GM21723 (cell line): ENCODE results near the gene AKAP1.

Experiments
- ATAC-seq: cut with Tn5 transposase; IDR thresholded peaks from one replicate; pipeline ENCODE4 v1.9.1; 2021; ENCODE audit warnings: mild to moderate bottlenecking, moderate library complexity; ENCODE audit not compliant: unreplicated experiment

AKAP1 gene, protein sequence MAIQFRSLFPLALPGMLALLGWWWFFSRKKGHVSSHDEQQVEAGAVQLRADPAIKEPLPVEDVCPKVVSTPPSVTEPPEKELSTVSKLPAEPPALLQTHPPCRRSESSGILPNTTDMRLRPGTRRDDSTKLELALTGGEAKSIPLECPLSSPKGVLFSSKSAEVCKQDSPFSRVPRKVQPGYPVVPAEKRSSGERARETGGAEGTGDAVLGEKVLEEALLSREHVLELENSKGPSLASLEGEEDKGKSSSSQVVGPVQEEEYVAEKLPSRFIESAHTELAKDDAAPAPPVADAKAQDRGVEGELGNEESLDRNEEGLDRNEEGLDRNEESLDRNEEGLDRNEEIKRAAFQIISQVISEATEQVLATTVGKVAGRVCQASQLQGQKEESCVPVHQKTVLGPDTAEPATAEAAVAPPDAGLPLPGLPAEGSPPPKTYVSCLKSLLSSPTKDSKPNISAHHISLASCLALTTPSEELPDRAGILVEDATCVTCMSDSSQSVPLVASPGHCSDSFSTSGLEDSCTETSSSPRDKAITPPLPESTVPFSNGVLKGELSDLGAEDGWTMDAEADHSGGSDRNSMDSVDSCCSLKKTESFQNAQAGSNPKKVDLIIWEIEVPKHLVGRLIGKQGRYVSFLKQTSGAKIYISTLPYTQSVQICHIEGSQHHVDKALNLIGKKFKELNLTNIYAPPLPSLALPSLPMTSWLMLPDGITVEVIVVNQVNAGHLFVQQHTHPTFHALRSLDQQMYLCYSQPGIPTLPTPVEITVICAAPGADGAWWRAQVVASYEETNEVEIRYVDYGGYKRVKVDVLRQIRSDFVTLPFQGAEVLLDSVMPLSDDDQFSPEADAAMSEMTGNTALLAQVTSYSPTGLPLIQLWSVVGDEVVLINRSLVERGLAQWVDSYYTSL

DNA sequence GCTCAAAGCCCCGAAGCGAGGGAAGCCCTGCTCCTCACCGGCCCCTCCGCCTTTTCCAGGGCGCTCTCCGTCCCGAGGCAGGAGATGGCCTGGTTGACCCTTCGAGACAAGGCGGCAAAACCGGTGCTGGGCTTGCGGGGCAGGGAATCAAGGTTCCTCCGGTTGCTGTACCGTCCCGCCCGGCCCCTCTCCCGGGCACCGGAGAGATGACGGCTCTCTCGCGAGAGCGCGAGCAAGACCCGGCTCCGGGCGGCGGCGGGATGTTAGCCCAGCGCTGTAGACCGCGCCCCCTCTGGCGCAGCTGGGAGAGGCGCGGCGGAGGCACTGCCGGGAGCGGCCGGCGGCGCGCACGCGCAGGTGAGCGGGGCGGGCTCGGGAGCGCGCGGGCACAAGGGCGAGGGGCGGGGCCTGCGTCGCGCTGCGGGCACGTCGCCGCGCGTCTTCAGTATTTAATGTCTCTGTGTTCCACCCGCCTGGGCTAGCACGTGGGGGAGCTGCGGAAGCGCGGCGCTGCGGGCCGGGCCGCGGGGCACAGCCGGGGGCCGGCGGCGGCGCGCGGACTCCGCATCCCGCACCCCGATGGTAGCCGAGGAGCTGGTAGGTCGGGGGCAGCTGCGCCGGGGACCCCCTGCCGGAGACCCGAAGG, at the start of gene AKAP1:
Gene AKAP1 (plus strand): TSS at position 445 of the 646 bp plus-strand sequence. CDS start 20,219 bp downstream, outside the sequence.
- peak; percentile 85 for ATAC-seq

DNA sequence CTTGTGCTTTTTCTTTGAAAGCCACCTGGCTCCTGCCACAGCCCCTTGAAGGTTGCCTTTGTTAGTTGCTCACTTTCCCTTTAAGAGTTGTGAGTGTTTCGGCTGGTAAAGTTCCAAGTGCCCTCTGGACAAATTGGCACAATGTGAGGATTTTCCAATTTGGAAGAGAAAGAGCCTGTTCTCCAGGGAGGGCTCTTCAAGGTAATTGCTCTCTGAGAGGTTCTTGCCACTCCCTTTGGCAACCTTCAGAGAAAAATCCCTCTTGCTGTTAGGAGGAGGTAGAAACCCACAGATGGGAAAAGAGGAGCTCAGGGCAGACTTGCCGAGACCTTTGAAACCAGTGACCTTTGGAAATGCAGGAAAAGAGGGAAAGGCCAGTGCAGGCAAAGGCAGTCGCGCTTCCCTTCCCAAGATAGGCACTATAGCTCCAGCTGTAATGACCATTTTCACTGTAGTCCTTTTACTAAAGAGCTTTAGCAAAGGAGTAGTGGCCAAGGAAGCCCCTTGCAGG, 49.0 kb upstream of the AKAP1 start:
- no peak for ATAC-seq

DNA sequence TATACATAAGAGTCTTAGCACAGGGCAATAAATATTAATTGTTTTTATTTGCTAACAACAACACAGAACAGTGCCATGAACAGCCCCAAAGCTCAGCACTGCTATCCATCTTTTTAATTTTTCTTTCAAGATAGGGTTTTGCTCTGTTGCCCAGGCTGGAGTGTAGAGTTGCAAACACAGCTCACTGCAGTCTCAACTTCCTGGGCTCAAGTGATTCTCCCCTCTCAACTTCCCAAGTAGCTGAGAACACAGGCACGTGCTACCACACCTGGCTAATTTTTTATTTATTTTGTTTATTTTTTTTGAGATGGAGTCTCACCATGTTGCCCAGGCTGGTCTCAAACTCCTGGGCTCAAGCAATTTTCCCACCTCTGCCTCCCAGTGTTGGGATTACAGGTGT, 47.6 kb upstream of the AKAP1 start:
- ATAC-seq = no peak

DNA sequence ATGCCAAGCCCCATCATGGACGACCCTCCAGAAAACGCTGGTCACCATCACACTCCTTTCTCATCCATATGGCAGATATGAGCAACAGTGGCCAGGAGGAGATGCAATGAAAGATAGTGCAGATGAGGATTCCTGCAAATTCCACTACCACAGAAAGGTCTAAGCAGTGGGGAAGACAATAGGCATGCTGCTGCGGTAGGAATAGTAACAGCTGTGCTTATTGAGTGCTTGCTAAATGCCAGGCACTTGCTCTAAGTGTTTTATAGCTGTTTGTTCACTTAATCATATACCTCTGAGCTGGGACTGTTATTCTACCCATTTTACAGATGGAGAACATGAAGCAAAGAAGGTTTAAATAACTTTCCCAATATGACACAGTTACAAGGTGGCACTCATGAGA, 46.6 kb upstream of the AKAP1 start:
- ATAC-seq = no peak

DNA sequence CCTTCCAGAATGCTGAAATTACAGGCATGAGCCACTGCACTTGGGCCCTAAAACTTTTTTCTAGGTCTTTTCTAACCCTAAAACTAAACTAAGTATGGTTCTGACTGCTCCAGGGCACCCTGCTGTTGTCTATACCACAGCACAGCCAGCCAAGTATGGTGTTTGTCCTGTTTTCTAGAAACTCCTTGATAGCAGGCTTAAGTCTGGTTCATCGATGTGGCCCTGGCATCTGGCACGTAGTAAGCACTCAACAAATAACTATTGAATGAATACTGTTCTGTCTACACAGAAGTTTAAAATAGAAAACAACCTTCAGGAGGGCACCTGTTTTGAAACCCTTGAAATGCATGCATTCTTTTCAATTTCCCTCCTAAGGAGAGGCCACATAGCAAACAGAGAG, 44.5 kb upstream of the AKAP1 start:
- no peak for ATAC-seq

DNA sequence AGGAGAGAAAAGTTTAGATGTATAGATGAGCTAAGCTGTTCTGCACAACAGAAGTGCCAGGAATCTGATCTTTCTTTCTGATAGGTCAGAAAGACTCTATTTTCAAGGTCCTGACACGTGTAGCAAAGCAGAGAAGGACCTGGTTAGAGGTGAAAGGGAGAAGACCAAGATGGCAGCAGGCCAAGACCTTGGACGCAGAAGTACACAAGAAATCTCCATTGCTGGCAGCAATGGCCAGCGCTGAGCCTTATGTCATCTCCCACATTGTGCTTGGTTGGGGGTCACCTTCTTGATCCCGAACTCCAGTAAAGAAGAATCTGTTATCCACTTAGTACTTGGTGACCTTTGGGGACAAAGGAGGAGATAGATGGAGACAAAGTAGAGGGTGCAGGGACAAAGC, 41.8 kb upstream of the AKAP1 start:
- no peak for ATAC-seq

DNA sequence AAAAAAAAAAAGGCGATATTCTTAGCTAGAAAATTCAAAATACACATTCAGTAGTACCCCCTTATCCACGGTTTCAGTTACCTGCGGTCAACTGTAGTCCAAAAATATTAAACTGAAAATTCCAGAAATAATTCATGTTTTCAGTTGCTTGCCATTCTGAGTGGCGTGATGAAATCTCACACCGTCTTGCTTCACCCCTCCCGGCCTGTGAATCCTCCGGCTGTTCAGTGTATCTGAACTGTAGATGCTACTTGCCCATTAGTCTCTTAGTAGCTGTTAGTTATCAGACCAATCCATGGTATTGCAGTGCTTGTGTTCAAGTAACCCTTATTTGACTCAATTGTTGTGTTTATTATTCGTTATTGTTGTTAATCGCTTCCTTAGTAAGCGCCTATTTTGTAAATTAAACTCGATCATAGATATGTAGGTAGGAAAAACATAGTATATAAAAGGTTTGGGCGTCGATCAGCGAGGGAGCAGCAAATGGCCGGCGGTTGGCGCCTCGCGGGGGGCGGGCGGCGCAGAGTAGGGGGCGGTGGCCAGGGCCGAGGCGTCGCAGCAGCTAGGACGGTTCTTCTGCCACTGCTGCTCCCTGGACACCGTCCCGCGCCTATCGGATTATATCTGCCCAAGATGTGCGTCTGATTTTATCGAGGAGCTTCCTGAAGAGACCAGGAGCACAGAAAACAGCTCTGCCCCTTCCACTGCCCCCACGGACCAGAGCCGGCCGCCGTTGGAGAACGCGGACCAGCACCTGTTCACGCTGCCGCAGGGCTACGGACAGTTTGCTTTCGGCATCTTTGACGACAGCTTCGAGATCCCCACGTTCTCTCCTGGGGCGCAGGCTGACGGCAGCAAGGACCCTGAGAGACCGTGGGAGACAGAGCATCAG, 39.8 kb upstream of the AKAP1 start:
- ATAC-seq = no peak

DNA sequence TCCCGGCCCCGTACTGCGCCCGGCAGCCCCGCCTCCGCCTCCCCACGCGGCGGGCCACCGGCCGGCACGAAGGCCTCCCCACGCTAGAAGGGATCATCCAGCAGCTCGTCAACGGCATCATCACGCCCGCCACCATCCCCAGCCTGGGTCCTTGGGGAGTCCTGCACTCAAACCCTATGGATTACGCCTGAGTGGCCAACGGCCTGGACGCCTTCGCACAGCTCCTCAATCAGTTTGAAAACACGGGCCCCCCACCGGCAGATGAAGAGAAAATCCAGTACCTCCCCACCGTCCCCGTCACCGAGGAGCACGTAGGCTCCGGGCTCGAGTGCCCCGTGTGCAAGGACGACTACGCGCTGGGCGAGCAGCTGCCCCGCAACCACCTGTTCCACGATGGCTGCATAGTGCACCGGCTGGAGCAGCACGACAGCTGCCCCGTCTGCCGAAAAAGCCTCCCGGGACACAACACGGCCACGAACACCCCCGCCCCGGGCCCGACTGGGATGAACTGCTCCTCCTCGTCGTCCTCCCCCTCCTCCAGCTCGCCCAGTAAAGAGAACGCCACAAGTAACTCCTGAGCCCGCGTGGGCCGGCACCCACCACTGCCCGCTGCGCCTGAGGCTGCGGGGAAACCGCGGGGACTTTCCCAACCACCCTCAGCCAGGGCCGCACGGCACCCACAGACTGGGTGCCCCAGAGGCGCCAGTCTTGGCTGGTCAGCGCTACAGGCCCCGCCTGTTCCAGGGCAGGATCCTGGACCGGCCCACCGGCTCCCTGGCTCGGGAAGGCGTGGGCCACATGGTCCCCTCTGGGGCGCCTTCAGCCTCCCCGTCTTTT, 39.0 kb upstream of the AKAP1 start:
- peak; percentile 85 for ATAC-seq

DNA sequence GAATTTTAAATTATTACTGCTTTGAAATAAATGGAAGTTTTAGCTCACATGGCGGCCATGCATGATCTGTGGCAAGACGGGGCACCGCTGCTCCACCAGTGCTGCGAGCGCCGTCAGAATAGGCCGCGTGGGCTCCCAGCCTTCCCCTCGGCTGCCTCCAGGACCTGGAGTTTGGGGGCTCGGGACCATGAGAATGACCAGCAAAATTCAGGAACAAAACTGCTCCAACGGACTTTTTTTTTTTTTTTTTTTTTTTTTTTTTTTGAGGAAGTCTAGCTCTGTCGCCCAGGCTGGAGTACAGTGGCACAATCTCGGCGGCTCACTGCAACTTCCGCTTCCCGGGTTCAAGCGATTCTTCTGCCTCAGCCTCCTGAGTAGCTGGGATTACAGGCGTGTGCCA, 38.3 kb upstream of the AKAP1 start:
- ATAC-seq = no peak

DNA sequence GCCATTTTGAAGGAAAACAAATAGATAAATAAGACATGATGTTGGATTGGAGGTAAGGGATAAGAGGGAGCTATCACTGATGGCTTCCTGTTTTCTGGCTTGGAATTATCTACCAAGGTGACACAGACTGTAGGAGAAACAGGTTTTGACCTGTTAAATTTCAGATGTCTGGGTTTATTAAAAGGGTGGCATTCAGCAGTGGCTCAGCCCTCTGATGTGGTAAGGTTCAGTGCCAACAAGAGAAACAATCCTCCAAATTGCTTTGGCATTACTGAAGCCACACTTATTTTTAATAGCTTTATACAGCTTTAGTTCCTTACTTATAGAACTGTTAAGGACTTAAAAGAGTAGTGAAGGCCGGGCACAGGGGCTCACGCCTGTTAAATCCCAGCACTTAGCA, 37.0 kb upstream of the AKAP1 start:
- ATAC-seq = no peak

DNA sequence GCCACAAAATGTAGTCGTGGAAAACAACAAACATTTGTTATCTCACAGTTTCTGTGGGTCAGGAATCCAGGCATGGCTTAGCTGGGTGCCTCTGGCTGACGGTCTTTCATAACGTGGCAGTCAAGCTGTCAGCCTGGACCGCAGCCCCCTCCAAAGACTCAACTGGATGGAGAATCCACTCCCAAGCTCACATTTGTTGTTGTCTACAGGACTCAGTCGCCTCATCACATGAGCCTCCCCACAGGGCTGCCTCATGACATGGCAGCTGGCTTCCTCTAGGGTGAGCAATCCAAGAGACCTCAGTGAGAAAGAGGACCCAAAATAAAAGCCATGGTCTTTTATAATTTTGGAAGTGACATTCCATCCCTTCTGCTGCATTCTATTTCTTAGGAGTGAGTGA, 34.7 kb upstream of the AKAP1 start:
- ATAC-seq = no peak

DNA sequence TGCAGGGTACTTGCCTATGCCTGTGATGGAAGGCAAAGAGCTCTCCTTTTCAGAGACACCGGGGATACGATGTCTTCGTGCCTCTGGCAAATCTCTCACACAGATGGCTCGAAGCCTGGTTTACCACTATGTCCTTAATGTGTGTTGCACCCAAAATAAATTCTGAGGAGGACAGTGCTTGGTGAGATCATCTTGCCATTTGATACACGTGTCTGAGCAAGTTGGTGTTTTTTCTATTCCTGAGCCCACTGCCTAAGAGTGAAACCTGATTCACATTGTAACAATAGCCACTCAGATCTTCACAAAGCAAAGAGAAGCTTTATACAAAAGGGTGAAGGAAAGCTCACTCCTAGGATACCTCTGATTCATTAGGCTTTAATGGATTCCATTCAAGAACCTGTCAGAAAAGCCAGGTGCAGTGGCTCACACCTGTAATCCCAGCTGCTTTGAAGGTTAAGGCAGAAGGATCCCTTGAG, 33.1 kb upstream of the AKAP1 start:
- ATAC-seq = no peak

DNA sequence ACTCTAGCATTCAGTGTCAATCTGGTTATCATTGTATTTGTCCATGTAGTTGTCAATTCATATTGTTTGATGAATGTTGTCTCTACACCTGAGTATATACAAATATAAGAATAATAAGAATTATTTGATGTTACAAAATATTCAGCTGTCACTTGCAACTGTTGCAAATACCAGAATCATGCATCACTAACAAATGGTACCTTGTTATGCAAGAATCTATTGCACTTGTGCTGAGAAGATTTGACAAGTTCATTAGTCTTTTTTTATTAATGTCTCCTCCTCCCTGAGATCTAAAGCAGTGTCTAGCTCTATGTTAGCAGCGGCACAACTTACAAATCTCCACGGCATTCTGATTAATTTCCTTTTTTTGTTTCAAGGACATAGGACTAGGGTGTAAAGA, 22.2 kb upstream of the AKAP1 start:
- no peak for ATAC-seq

DNA sequence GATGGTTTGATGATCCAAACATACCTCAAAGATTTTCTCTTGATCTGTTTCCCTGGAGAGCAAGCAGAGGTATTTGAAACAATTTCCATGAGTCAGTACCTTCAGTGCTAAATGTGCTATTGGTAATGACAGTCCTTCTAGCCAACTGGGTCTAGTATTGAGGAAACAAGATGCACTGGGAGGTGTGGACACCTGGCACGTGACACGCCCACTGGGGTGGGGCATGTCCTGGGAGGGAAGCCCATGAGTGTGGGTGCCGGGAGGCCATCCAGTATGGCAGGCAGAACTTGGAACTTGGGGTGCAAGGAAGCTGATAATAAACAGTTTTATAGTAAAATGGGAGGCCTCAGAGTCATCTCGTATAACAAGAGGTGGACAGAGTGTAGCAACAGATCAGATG, 17.9 kb upstream of the AKAP1 start:
- ATAC-seq = no peak

DNA sequence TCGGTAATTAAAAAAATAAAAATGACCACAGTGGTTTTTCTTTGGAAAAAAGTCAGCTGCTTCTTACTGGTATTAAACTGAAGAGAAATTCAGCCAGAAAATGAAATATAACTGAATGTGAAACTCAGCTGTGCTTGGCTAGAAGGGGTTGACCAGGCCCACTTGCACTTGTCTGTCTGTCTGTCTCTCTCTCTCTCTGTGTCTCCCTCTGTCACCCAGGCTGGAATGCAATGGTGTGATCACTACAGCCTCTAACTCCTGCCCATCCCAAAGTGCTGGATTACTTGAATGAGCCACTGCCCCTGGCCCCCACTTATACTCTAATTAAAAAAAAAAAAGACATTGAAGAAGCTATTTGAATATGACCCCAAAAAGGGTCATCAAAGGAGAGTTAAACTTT, 17.3 kb upstream of the AKAP1 start:
- no peak for ATAC-seq

DNA sequence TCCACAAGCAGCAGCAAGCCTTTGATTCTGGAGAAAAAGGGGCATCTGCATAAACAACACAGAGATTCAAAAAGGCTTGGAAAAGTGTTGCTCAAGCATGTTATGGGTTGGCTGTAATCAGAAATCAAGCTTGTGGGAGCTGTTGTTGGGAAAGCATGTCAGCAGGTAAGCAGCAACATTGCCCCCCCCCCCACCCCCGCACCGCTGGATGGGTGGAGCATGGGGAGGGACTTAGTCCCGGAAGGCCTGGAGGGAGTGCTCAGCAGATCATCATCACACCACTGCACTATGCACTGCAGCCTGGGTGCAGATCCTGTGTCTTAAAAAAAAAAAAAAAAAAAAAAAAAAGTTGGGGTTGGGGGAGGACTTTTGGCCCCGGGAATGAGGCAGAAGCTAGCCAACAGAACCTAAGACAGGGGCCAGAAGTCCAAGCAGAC, 16.8 kb upstream of the AKAP1 start:
- no peak for ATAC-seq

DNA sequence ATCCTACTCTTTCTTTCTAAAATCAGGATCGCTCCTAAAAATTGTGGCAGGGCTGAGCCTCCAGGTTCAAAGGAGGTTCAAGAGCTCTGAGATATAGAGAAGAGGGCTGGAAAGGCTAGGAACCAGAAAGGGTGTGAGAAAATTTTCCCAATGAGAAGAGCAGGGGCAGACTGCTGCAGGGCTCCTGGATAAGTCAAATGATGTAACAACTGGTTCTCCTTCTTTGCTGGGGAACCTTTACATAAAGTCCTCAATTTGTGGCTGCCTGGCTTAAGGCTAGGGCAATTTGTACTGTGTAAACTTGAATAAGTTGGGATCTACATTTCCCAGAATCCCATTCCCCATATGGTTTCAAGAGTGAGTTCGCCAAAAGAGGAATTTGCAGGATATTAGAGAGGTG, 16.3 kb upstream of the AKAP1 start:
- ATAC-seq = no peak

DNA sequence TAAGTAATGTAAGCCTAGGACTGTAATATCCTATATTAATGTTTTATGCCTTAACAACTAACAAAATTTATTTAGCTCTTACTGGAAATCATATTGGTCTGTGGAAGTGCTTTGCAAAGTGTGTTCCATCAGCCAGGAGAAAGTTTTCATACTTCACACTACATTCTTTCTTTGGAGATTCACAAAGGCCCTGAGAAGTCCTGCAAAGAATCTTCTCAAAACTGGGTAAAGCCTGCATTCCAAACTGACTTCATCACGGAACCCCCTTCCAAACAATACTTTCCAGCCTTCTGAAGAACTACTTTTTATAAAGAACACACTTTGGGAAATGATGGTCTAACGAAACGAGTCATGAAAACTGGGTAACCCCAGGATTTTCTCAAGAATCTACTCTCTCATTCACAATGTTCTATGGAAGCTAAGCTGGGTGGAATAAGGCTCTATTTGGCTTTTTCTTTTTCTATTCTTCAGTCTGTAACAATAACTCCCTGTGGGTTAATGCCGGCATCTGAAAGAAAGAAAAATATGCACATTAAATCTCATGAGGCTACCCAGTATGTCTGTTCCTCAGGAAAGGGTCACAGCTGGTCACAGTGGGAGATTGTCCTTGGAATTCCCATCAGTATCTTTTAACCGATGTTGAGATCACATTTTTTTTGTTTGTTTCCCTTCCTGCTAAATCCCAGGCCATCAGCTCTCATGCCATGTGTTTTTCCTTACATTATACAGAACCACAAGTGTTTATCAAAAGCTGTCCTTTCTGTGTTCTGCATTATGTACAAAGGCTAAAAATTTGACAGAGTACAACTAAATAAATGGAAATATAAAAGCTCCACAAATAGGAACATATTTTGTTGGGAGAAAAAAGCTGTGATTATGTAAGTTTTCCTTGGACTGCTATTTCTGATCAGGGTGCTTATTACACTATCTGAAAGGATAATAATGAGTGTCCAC, 12.8 kb upstream of the AKAP1 start:
- ATAC-seq = no peak
